GM12878 (cell line): Measurements from ENCODE around the gene SLCO3A1.

ENCODE experiments used
- ASH2L ChIP-seq: fragments of 300-600, 200-600 bp; sonication (generic); IDR thresholded peaks from 2 replicates; pipeline ENCODE4 v1.6.1; 2017; ENCODE audit warnings: low read depth, mild to moderate bottlenecking, borderline replicate concordance
- CEBPB ChIP-seq, 2 experiments: fragments of 150-350 bp in 1 of 2; IDR thresholded peaks; 2 replicates each; pipeline ENCODE4 v1.6.1; 2012 to 2014; ENCODE audit warnings: low read depth in 2 of 2, low read length in 2 of 2, borderline replicate concordance in 1 of 2, inconsistent platforms in 1 of 2
- POLR2A ChIP-seq: IDR thresholded peaks from 2 replicates; pipeline ENCODE4 v1.6.1; 2011; ENCODE audit warnings: low read depth, mild to moderate bottlenecking, low read length
- RBBP5 ChIP-seq: fragments of 200-600 bp; sonication (generic); conservative IDR thresholded peaks from 2 replicates; pipeline ENCODE4 v1.6.1; 2016
- SRF ChIP-seq, 2 experiments: IDR thresholded peaks; 2 replicates each; pipeline ENCODE4 v1.6.1; 2011; ENCODE audit warnings: low read depth in 2 of 2, low read length in 2 of 2, mild to moderate bottlenecking in 1 of 2, moderate library complexity in 1 of 2
- YBX1 ChIP-seq: fragments of 450-650 bp; IDR thresholded peaks from 2 replicates; pipeline ENCODE4 v1.6.1; 2016; ENCODE audit warnings: antibody characterized with exemption
- TF ChIP-seq, protein P1 (sequence below): IDR thresholded peaks from 2 replicates; pipeline ENCODE4 v1.6.1; 2011; ENCODE audit warnings: mild to moderate bottlenecking, low read depth, low read length, moderate library complexity; ENCODE audit not compliant: insufficient replicate concordance
- TF ChIP-seq, protein P2 (sequence below): fragments of 450-650 bp; IDR thresholded peaks from 2 replicates; pipeline ENCODE4 v1.6.1; 2016; ENCODE audit warnings: mild to moderate bottlenecking, moderate library complexity, borderline replicate concordance

DNA sequence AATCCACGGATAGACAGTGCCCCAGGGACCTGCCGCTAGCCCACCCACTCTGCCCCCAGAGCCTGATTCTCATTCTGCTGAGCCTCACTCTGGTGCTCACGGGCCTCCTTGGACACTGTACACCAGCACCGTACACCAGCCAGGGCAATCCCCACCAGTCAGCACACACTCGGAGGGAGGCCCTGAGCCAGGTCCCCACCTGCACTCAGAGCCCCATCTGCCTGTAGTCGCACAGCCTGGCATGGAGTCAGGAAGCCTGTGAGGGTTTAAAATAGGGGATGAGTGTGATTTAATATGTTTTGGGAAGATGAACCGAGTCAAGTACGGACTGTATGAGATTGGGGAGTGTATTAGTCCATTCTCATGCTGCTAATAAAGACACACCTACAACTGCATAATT, 223.0 kb downstream of the SLCO3A1 start:
- no peak for TF ChIP-seq ASH2L
- TF ChIP-seq, protein P1, sequence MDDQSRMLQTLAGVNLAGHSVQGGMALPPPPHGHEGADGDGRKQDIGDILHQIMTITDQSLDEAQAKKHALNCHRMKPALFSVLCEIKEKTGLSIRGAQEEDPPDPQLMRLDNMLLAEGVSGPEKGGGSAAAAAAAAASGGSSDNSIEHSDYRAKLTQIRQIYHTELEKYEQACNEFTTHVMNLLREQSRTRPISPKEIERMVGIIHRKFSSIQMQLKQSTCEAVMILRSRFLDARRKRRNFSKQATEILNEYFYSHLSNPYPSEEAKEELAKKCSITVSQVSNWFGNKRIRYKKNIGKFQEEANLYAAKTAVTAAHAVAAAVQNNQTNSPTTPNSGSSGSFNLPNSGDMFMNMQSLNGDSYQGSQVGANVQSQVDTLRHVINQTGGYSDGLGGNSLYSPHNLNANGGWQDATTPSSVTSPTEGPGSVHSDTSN, result no peak
- TF ChIP-seq CEBPB (IDR thresholded peaks at IDR 0.05; ENCODE audit: borderline replicate concordance in 1 of 2, low read depth in 2 of 2, low read length in 2 of 2), result no peak
- no peak for TF ChIP-seq YBX1
- TF ChIP-seq, protein P2, sequence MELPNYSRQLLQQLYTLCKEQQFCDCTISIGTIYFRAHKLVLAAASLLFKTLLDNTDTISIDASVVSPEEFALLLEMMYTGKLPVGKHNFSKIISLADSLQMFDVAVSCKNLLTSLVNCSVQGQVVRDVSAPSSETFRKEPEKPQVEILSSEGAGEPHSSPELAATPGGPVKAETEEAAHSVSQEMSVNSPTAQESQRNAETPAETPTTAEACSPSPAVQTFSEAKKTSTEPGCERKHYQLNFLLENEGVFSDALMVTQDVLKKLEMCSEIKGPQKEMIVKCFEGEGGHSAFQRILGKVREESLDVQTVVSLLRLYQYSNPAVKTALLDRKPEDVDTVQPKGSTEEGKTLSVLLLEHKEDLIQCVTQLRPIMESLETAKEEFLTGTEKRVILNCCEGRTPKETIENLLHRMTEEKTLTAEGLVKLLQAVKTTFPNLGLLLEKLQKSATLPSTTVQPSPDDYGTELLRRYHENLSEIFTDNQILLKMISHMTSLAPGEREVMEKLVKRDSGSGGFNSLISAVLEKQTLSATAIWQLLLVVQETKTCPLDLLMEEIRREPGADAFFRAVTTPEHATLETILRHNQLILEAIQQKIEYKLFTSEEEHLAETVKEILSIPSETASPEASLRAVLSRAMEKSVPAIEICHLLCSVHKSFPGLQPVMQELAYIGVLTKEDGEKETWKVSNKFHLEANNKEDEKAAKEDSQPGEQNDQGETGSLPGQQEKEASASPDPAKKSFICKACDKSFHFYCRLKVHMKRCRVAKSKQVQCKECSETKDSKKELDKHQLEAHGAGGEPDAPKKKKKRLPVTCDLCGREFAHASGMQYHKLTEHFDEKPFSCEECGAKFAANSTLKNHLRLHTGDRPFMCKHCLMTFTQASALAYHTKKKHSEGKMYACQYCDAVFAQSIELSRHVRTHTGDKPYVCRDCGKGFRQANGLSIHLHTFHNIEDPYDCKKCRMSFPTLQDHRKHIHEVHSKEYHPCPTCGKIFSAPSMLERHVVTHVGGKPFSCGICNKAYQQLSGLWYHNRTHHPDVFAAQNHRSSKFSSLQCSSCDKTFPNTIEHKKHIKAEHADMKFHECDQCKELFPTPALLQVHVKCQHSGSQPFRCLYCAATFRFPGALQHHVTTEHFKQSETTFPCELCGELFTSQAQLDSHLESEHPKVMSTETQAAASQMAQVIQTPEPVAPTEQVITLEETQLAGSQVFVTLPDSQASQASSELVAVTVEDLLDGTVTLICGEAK, result no peak
- no peak for TF ChIP-seq SRF (IDR thresholded peaks at IDR 0.05; ENCODE audit: low read depth in 2 of 2, low read length in 2 of 2)
- no peak for TF ChIP-seq RBBP5
- TF ChIP-seq POLR2A, result no peak
